DMS153 treated with DMSO at 0.1 percent for 48 hours (cell line): ENCODE measurements around the gene SSB.
"Not testable (repeated sequence)": the region's sequence is repeated elsewhere in the genome, so short reads cannot be mapped to it uniquely, and the experiment has no call there.

Experiments used
- DNase-seq: peaks from one replicate; lab custom pipeline; 2025; ENCODE audit not compliant: unreplicated experiment; lab: John Stamatoyannopoulos, UW

Gene SSB

GRCh38 chr2:169828141-169828811 is 29.6 kb downstream of the SSB start:
- no peak for DNase-seq

- no peak for DNase-seq
These were observed 35.7 kb downstream of the SSB start for GRCh38 chr2:169834401-169834800.

- no peak for DNase-seq
These were observed 40.2 kb downstream of the SSB start for GRCh38 chr2:169838743-169839489.

GRCh38 chr2:169839954-169840746 is 41.5 kb downstream of the SSB start:
- no peak for DNase-seq

GRCh38 chr2:169840747-169841142 is 42.1 kb downstream of the SSB start:
- no peak for DNase-seq

GRCh38 chr2:169841625-169842024 is 43.0 kb downstream of the SSB start:
- DNase-seq, result not testable (repeated sequence)

- no peak for DNase-seq
These were observed 46.3 kb downstream of the SSB start for GRCh38 chr2:169845016-169845415.

- not testable (repeated sequence) for DNase-seq
These were observed 50.5 kb downstream of the SSB start for GRCh38 chr2:169848959-169849693.

- DNase-seq, result no peak
These were observed 51.0 kb downstream of the SSB start for GRCh38 chr2:169849710-169850109.

- no peak for DNase-seq
These were observed 54.5 kb downstream of the SSB start for GRCh38 chr2:169853041-169853668.

GRCh38 chr2:169855281-169856258 is 56.9 kb downstream of the SSB start:
- not testable (repeated sequence) for DNase-seq

- no peak for DNase-seq
These were observed 60.8 kb downstream of the SSB start for GRCh38 chr2:169859423-169859822.

- DNase-seq, result no peak
These were observed 61.5 kb downstream of the SSB start for GRCh38 chr2:169860149-169860548.
